Glutamatergic neuron (in vitro differentiated cells): ENCODE results near the gene FBXW8. TPM values are rescaled to one million over a fixed set of nuclear protein-coding genes. Genes with fewer than 3 reads are reported as not detected.

Experiments used
- DNase-seq: peaks from one replicate; pipeline ENCODE4 v3.0.0; 2022
- H3K27ac Mint-ChIP-seq: one replicate; pipeline ENCODE4 v1.8.0; 2020; ENCODE audit warnings: mild to moderate bottlenecking, mixed read lengths, inconsistent platforms; ENCODE audit not compliant: unreplicated experiment
- H3K27me3 Mint-ChIP-seq: one replicate; pipeline ENCODE4 v1.8.0; 2020; ENCODE audit warnings: mild to moderate bottlenecking, moderate library complexity, mixed read lengths, inconsistent platforms; ENCODE audit not compliant: unreplicated experiment
- H3K36me3 Mint-ChIP-seq: one replicate; pipeline ENCODE4 v1.8.0; 2020; ENCODE audit warnings: mild to moderate bottlenecking, mixed read lengths, inconsistent platforms; ENCODE audit not compliant: unreplicated experiment
- H3K4me1 Mint-ChIP-seq: one replicate; pipeline ENCODE4 v1.8.0; 2020; ENCODE audit warnings: mild to moderate bottlenecking, low read depth, mixed read lengths, inconsistent platforms; ENCODE audit not compliant: unreplicated experiment
- H3K4me3 Mint-ChIP-seq: one replicate; pipeline ENCODE4 v1.8.0; 2020; ENCODE audit warnings: mild to moderate bottlenecking, mixed read lengths, inconsistent platforms; ENCODE audit not compliant: unreplicated experiment
- H3K9me3 Mint-ChIP-seq: one replicate; pipeline ENCODE4 v1.8.0; 2020; ENCODE audit warnings: mild to moderate bottlenecking, moderate library complexity, mixed read lengths, inconsistent platforms; ENCODE audit not compliant: unreplicated experiment
- CTCF ChIP-seq: fragments of 200-600 bp; sonication (generic); IDR thresholded peaks from one replicate; pipeline ENCODE4 v1.5.0; 2021; ENCODE audit not compliant: partially characterized antibody, unreplicated experiment
- total RNA-seq: library from RNA; stranded (reverse); fragmentation: NEBNext Ultra II Directional; extraction: Animal tissue kit (Norgen Biotek cat#: 25700); gene quantifications from one replicate; pipeline ENCODE4 v1.2.1, GENCODE V29; 2021; ENCODE audit not compliant: unreplicated experiment

The FBXW8 gene
- total RNA-seq, 1 donor from 2014 or later = 16.2 TPM

- H3K27me3 Mint-ChIP-seq = no peaks in the 10 kb centered on the region
- peaks cover 5% of the 10 kb centered on the region for H3K4me1 Mint-ChIP-seq
- H3K27ac Mint-ChIP-seq = no peak overlapping the region
- H3K4me3 Mint-ChIP-seq = no peak overlapping the region
- no peaks in the 10 kb centered on the region for H3K9me3 Mint-ChIP-seq
- no peak for DNase-seq
- no peaks in the 10 kb centered on the region for H3K36me3 Mint-ChIP-seq
- TF ChIP-seq CTCF = no peak
Measured at GRCh38 chr12:116984098-116984497, 73.3 kb downstream of the FBXW8 start.

GRCh38 chr12:116990329-116990728 lies 79.6 kb downstream of the FBXW8 start:
- H3K27me3 Mint-ChIP-seq = no peaks in the 10 kb centered on the region
- H3K36me3 Mint-ChIP-seq = no peaks in the 10 kb centered on the region
- no peak overlapping the region for H3K27ac Mint-ChIP-seq
- TF ChIP-seq CTCF = no peak
- H3K4me3 Mint-ChIP-seq = no peak overlapping the region
- DNase-seq = no peak
- no peaks in the 10 kb centered on the region for H3K4me1 Mint-ChIP-seq
- H3K9me3 Mint-ChIP-seq = no peaks in the 10 kb centered on the region

GRCh38 chr12:116990971-116991966 lies 80.5 kb downstream of the FBXW8 start:
- no peak for DNase-seq
- Mint-ChIP-seq H3K27ac (no peak overlapping the region), H3K36me3 (no peaks in the 10 kb centered on the region), H3K4me3 (no peak overlapping the region), H3K9me3 (no peaks in the 10 kb centered on the region), H3K4me1 (no peaks in the 10 kb centered on the region), H3K27me3 (no peaks in the 10 kb centered on the region)
- TF ChIP-seq CTCF = no peak

- H3K9me3 Mint-ChIP-seq = no peaks in the 10 kb centered on the region
- DNase-seq = no peak
- TF ChIP-seq CTCF = no peak
- H3K4me1 Mint-ChIP-seq = peaks cover 2% of the 10 kb centered on the region
- H3K36me3 Mint-ChIP-seq = no peaks in the 10 kb centered on the region
- no peak overlapping the region for H3K27ac Mint-ChIP-seq
- H3K27me3 Mint-ChIP-seq = no peaks in the 10 kb centered on the region
- H3K4me3 Mint-ChIP-seq = no peak overlapping the region
Measured at GRCh38 chr12:116996093-116996492, 85.3 kb downstream of the FBXW8 start.

GRCh38 chr12:116996621-116997020 lies 85.9 kb downstream of the FBXW8 start:
- Mint-ChIP-seq H3K4me3 (no peak overlapping the region), H3K36me3 (no peaks in the 10 kb centered on the region), H3K27me3 (no peaks in the 10 kb centered on the region), H3K27ac (no peak overlapping the region), H3K9me3 (no peaks in the 10 kb centered on the region), H3K4me1 (peaks cover 2% of the 10 kb centered on the region)
- no peak for DNase-seq
- no peak for TF ChIP-seq CTCF
